HepG2 (cell line): Measurements from ENCODE around the gene CD68. TPM values are rescaled to one million over a fixed set of nuclear protein-coding genes. Genes with fewer than 3 reads are reported as not detected.

Source experiments
- ELF4 ChIP-seq: sonication (generic); formaldehyde crosslinking; IDR thresholded peaks from 2 replicates; pipeline ENCODE4 v1.5.0; 2020; ENCODE audit warnings: missing genetic modification reagents, mild to moderate bottlenecking, moderate library complexity, borderline replicate concordance
- HES4 ChIP-seq: sonication (generic); formaldehyde crosslinking; IDR thresholded peaks from 2 replicates; pipeline ENCODE4 v1.9.0; 2021; ENCODE audit warnings: mild to moderate bottlenecking, missing genetic modification reagents, borderline replicate concordance
- PHB2 ChIP-seq: fragments of 450-650 bp; IDR thresholded peaks from 2 replicates; pipeline ENCODE4 v1.6.1; 2018; ENCODE audit not compliant: partially characterized antibody
- SIX1 ChIP-seq: sonication (generic); formaldehyde crosslinking; IDR thresholded peaks from 2 replicates; pipeline ENCODE4 v1.4.0; 2020; ENCODE audit warnings: missing genetic modification reagents, borderline replicate concordance
- SP140L ChIP-seq: sonication (generic); formaldehyde crosslinking; IDR thresholded peaks from 2 replicates; pipeline ENCODE4 v1.4.0; 2020; ENCODE audit warnings: missing genetic modification reagents, borderline replicate concordance
- XRCC5 ChIP-seq: fragments of 200-400 bp; formaldehyde crosslinking; optimal IDR thresholded peaks from 2 replicates; pipeline ENCODE3; 2017; ENCODE audit warnings: mild to moderate bottlenecking, low read length
- ZNF17 ChIP-seq: sonication (generic); formaldehyde crosslinking; IDR thresholded peaks from 2 replicates; pipeline ENCODE4 v1.5.0; 2020; ENCODE audit warnings: mild to moderate bottlenecking, missing genetic modification reagents
- ZNF619 ChIP-seq: sonication (generic); formaldehyde crosslinking; IDR thresholded peaks from 2 replicates; pipeline ENCODE4 v1.4.0; 2020; ENCODE audit warnings: mild to moderate bottlenecking, missing genetic modification reagents
- ZNF652 ChIP-seq: IDR thresholded peaks from 2 replicates; pipeline ENCODE4 v1.6.1; 2016; ENCODE audit warnings: low read depth, borderline replicate concordance
- ZNF776 ChIP-seq: sonication (generic); formaldehyde crosslinking; IDR thresholded peaks from 2 replicates; pipeline ENCODE4 v1.4.0; 2020; ENCODE audit warnings: mild to moderate bottlenecking, missing genetic modification reagents
- ZNF839 ChIP-seq: sonication (generic); formaldehyde crosslinking; IDR thresholded peaks from 2 replicates; pipeline ENCODE4 v1.4.0; 2020; ENCODE audit warnings: missing genetic modification reagents, mild to moderate bottlenecking, borderline replicate concordance
- ZSCAN25 ChIP-seq: sonication (generic); formaldehyde crosslinking; IDR thresholded peaks from 2 replicates; pipeline ENCODE4 v1.8.0; 2022; ENCODE audit warnings: mild to moderate bottlenecking, missing genetic modification reagents
- polyA plus RNA-seq, 8 experiments: library from polyadenylated mRNA; depleted of rRNA in 3 of 8; stranded (reverse) in 7 of 8; unstranded in 1 of 8; fragments of >200 nt; fragmentation: Illumina TruSeq in 4 of 8; extraction: Trizol in 4 of 8; gene quantifications; 2 replicates each; pipeline versions ENCODE4 v1.2.1 to v1.2.3, GENCODE V29; 2011 to 2016; ENCODE audit warnings: low read depth in 4 of 8, missing spikeins in 1 of 8, mixed read lengths in 1 of 8; ENCODE audit not compliant: insufficient read depth in 1 of 8
- total RNA-seq, 5 experiments: library from RNA; depleted of rRNA; stranded (reverse); fragments of >200 nt; fragmentation: Illumina TruSeq; extraction: Trizol; gene quantifications; 2 replicates each; pipeline ENCODE4 v1.2.3, GENCODE V29; 2016; ENCODE audit warnings: low read depth in 1 of 5
- TF ChIP-seq, protein P1 (sequence below): sonication (generic); formaldehyde crosslinking; IDR thresholded peaks from 2 replicates; pipeline ENCODE4 v1.5.0; 2020; ENCODE audit warnings: mild to moderate bottlenecking, missing genetic modification reagents
- TF ChIP-seq, protein P2 (sequence below): sonication (generic); formaldehyde crosslinking; conservative IDR thresholded peaks from 2 replicates; pipeline ENCODE4 v1.4.0; 2020; ENCODE audit warnings: missing genetic modification reagents
- TF ChIP-seq, protein P3 (sequence below): IDR thresholded peaks from 2 replicates; pipeline ENCODE4 v1.6.1; 2016; ENCODE audit warnings: low read depth, missing genetic modification reagents, missing compliant biosample characterization
- TF ChIP-seq, protein P4 (sequence below): sonication (generic); formaldehyde crosslinking; IDR thresholded peaks from 2 replicates; pipeline ENCODE4 v1.8.0; 2022; ENCODE audit warnings: missing genetic modification reagents, mild to moderate bottlenecking, inconsistent platforms, borderline replicate concordance

CD68 gene
- total and polyA plus RNA-seq, 2 of the 13 experiments (the other 11 are each of a cell fraction or from before 2014, with no cell fraction given): 10.3 to 104 TPM

DNA sequence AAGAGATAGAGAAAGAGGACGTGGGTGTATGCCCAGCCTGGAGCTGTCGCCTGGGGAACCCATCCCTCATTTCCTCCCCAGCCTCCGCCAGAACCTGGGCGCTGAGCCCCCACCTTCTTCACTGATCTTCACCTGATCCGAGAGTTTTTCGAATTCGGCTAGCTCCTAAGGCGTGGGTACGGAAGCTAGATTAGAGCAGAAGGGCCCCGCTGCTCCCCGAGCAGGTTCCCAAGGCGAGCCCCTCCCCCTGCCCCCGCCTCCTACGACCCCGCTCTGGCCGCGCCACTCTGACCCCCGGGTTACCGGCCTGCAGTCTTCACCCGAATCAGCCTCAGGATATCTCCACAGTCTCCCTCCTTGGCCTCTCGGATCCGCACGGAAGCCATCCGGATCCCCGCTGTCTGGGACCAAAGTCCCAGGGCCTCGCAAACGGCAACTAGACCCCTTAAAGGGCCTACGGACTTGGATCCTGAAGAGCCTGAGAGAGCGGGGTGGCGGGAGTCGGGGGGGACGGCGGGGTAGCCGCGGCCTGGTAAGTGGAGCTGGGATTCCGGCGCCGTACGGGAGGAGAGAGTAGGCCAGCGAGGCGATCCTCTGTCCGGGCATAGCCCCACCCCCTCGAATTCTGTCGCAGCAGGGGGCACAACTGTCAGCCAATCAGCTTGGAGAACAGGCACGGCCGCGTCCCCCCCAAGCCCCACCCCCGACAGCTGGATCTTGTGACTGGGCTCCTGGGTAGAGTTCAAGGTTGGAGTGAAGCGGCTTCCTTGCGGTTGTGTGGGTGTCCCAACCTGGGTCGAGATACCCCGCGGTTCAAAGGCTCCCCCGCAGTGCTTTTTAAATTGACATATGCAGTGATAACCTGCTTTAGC lies 48.0 kb downstream of the CD68 start, which contains the start of gene SAT2 (continued):
- TF ChIP-seq, protein P1, sequence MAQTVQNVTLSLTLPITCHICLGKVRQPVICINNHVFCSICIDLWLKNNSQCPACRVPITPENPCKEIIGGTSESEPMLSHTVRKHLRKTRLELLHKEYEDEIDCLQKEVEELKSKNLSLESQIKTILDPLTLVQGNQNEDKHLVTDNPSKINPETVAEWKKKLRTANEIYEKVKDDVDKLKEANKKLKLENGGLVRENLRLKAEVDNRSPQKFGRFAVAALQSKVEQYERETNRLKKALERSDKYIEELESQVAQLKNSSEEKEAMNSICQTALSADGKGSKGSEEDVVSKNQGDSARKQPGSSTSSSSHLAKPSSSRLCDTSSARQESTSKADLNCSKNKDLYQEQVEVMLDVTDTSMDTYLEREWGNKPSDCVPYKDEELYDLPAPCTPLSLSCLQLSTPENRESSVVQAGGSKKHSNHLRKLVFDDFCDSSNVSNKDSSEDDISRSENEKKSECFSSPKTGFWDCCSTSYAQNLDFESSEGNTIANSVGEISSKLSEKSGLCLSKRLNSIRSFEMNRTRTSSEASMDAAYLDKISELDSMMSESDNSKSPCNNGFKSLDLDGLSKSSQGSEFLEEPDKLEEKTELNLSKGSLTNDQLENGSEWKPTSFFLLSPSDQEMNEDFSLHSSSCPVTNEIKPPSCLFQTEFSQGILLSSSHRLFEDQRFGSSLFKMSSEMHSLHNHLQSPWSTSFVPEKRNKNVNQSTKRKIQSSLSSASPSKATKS: no peak
- no peak for TF ChIP-seq ZNF839
- TF ChIP-seq HES4 (CRISPR knock-in tag): no peak
- 0 out of 2 replicates have a peak, but pooled peaks have one; percentile 16 for TF ChIP-seq ZSCAN25 (CRISPR knock-in tag)
- TF ChIP-seq, protein P2, sequence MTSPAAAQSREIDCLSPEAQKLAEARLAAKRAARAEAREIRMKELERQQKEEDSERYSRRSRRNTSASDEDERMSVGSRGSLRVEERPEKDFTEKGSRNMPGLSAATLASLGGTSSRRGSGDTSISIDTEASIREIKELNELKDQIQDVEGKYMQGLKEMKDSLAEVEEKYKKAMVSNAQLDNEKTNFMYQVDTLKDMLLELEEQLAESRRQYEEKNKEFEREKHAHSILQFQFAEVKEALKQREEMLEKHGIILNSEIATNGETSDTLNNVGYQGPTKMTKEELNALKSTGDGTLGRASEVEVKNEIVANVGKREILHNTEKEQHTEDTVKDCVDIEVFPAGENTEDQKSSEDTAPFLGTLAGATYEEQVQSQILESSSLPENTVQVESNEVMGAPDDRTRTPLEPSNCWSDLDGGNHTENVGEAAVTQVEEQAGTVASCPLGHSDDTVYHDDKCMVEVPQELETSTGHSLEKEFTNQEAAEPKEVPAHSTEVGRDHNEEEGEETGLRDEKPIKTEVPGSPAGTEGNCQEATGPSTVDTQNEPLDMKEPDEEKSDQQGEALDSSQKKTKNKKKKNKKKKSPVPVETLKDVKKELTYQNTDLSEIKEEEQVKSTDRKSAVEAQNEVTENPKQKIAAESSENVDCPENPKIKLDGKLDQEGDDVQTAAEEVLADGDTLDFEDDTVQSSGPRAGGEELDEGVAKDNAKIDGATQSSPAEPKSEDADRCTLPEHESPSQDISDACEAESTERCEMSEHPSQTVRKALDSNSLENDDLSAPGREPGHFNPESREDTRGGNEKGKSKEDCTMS: no peak
- TF ChIP-seq ZNF776 (CRISPR knock-in tag): no peak
- TF ChIP-seq, protein P3, sequence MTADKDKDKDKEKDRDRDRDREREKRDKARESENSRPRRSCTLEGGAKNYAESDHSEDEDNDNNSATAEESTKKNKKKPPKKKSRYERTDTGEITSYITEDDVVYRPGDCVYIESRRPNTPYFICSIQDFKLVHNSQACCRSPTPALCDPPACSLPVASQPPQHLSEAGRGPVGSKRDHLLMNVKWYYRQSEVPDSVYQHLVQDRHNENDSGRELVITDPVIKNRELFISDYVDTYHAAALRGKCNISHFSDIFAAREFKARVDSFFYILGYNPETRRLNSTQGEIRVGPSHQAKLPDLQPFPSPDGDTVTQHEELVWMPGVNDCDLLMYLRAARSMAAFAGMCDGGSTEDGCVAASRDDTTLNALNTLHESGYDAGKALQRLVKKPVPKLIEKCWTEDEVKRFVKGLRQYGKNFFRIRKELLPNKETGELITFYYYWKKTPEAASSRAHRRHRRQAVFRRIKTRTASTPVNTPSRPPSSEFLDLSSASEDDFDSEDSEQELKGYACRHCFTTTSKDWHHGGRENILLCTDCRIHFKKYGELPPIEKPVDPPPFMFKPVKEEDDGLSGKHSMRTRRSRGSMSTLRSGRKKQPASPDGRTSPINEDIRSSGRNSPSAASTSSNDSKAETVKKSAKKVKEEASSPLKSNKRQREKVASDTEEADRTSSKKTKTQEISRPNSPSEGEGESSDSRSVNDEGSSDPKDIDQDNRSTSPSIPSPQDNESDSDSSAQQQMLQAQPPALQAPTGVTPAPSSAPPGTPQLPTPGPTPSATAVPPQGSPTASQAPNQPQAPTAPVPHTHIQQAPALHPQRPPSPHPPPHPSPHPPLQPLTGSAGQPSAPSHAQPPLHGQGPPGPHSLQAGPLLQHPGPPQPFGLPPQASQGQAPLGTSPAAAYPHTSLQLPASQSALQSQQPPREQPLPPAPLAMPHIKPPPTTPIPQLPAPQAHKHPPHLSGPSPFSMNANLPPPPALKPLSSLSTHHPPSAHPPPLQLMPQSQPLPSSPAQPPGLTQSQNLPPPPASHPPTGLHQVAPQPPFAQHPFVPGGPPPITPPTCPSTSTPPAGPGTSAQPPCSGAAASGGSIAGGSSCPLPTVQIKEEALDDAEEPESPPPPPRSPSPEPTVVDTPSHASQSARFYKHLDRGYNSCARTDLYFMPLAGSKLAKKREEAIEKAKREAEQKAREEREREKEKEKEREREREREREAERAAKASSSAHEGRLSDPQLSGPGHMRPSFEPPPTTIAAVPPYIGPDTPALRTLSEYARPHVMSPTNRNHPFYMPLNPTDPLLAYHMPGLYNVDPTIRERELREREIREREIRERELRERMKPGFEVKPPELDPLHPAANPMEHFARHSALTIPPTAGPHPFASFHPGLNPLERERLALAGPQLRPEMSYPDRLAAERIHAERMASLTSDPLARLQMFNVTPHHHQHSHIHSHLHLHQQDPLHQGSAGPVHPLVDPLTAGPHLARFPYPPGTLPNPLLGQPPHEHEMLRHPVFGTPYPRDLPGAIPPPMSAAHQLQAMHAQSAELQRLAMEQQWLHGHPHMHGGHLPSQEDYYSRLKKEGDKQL (CRISPR knock-in tag): 0 out of 2 replicates have a peak, but pooled peaks have one; percentile 70
- TF ChIP-seq, protein P4, sequence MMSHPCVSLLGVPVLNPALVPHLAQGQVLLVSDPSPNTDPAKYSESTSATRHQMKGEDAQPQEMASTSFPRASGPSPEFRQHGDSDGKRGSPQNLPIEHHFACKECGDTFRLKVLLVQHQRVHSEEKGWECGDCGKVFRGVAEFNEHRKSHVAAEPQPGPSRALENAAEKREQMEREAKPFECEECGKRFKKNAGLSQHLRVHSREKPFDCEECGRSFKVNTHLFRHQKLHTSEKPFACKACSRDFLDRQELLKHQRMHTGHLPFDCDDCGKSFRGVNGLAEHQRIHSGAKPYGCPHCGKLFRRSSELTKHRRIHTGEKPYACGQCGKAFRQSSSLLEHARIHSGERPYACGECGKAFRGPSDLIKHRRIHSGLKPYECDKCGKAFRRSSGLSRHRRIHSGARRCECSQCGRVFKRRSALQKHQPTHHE (CRISPR knock-in tag): no peak
- no peak for TF ChIP-seq ZNF652 (CRISPR knock-in tag)
- no peak for TF ChIP-seq ZNF619 (CRISPR knock-in tag)
- TF ChIP-seq SIX1 (CRISPR knock-in tag): no peak
- TF ChIP-seq ZNF17 (CRISPR knock-in tag): no peak
- peak; percentile 48 for TF ChIP-seq XRCC5
- no peak for TF ChIP-seq ELF4
- TF ChIP-seq PHB2: no peak
- no peak for TF ChIP-seq SP140L (CRISPR knock-in tag)
